K562 (cell line): ENCODE results near the gene CD300LD. TPM values are rescaled to one million over a fixed set of nuclear protein-coding genes. Genes with fewer than 3 reads are reported as not detected.

Experiments used
- ATAC-seq: fragments of 200-7000 bp; cut with Tn5 transposase; 3 replicates; pipeline ENCODE4 v1.9.1; 2020; ENCODE audit warnings: moderate library complexity
- BruUV-seq: library from RNA; stranded (reverse); fragments of 400-500 nt; replicated peaks from 2 replicates; lab custom pipeline; 2021; lab: Mats Ljungman, UMichigan
- CTCF ChIA-PET: fragments of 300-600 bp; formaldehyde crosslinking; extraction: SDS; loops from one replicate; lab custom pipeline; 2021; ENCODE audit warnings: low intra/inter-chr PET ratio; lab: Yijun Ruan, JAX
- POLR2A ChIA-PET: fragments of 300-600, 350-650 bp; sonication (Branson Sonifier 250); formaldehyde crosslinking; extraction: SDS; loops from one replicate; lab custom pipeline; 2021; ENCODE audit warnings: antibody characterized with exemption, inconsistent platforms; lab: Yijun Ruan, JAX
- DNase-seq, 4 experiments: peaks; one replicate each; pipeline versions ENCODE4 v3.0.0 to v3.0.0-alpha.2; 2011 to 2018; ENCODE audit warnings: low spot score in 3 of 4, mixed read lengths in 3 of 4; ENCODE audit errors: extremely low read depth in 1 of 4
- FAIRE-seq: peaks from 2 replicates; lab custom pipeline; 2011; peaks lifted over from hg19 to GRCh38; lab: Jason Lieb, UNC
- H2AFZ ChIP-seq: 2 replicates; pipeline ENCODE4 v1.6.0; 2011; ENCODE audit warnings: low read depth, low read length, control low read depth, inconsistent platforms
- H3K27ac ChIP-seq: fragments of 200-600 bp; 3 replicates; pipeline ENCODE4 v1.8.0; 2011; ENCODE audit warnings: low read depth, mild to moderate bottlenecking, control low read depth, inconsistent platforms, low read length, moderate library complexity, mixed read lengths; ENCODE audit errors: extremely low read depth
- H3K27me3 ChIP-seq, 2 experiments: fragments of 300-600 bp in 1 of 2; 2 replicates in 1 of 2; 3 replicates in 1 of 2; pipeline versions ENCODE4 v1.6.0 to v1.8.0; 2011; ENCODE audit warnings: inconsistent platforms in 2 of 2, low read length in 2 of 2, mild to moderate bottlenecking in 1 of 2, mixed read lengths in 1 of 2, moderate library complexity in 1 of 2; ENCODE audit not compliant: control insufficient read depth in 2 of 2, insufficient read depth in 2 of 2
- H3K36me3 ChIP-seq: fragments of 300-600 bp; 3 replicates; pipeline ENCODE4 v1.8.0; 2011; ENCODE audit warnings: mild to moderate bottlenecking, low read length, inconsistent platforms; ENCODE audit not compliant: control insufficient read depth, insufficient read depth
- H3K4me1 ChIP-seq, 2 experiments: fragments of 200-600 bp in 1 of 2; replicated peaks in 1 of 2; 2 replicates in 1 of 2; 3 replicates in 1 of 2; pipeline versions ENCODE4 v1.5.1 to v1.8.0; 2011; ENCODE audit warnings: inconsistent platforms in 2 of 2, low read length in 2 of 2, mild to moderate bottlenecking in 1 of 2, mixed read lengths in 1 of 2, moderate library complexity in 1 of 2; ENCODE audit not compliant: control insufficient read depth in 2 of 2, insufficient read depth in 2 of 2
- H3K4me2 ChIP-seq: 2 replicates; pipeline ENCODE4 v1.6.1; 2011; ENCODE audit warnings: low read length, control low read depth, inconsistent platforms, mixed read lengths; ENCODE audit not compliant: insufficient read depth
- H3K4me3 ChIP-seq: fragments of 200-600 bp; sonication (generic), shearing (Covaris generic); 2 replicates; pipeline ENCODE4 v1.5.1; 2016; ENCODE audit warnings: control low read depth, inconsistent platforms
- H3K79me2 ChIP-seq: fragments of 200-600 bp; 3 replicates; pipeline ENCODE4 v1.8.0; 2011; ENCODE audit warnings: low read length, inconsistent platforms; ENCODE audit not compliant: control insufficient read depth, insufficient read depth
- H3K9ac ChIP-seq, 2 experiments: 2 replicates each; pipeline versions ENCODE4 v1.6.0 to v1.6.1; 2011; ENCODE audit warnings: low read depth in 2 of 2, low read length in 2 of 2, control low read depth in 1 of 2, inconsistent platforms in 1 of 2, mild to moderate bottlenecking in 1 of 2, mixed read lengths in 1 of 2; ENCODE audit not compliant: insufficient read depth in 1 of 2
- H3K9me1 ChIP-seq: one replicate; pipeline ENCODE4 v1.6.0; 2011; ENCODE audit warnings: inconsistent platforms, mild to moderate bottlenecking, low read length, moderate library complexity; ENCODE audit not compliant: control insufficient read depth, insufficient read depth
- H3K9me3 ChIP-seq: replicated peaks from 2 replicates; pipeline ENCODE4 v1.5.1; 2011; ENCODE audit warnings: low read depth, low read length, inconsistent platforms; ENCODE audit not compliant: control insufficient read depth, insufficient read depth
- H4K20me1 ChIP-seq: replicated peaks from 2 replicates; pipeline ENCODE4 v1.6.1; 2011; ENCODE audit warnings: low read length, inconsistent platforms, mixed read lengths; ENCODE audit not compliant: control insufficient read depth, insufficient read depth
- DIDO1 ChIP-seq: fragments of 450-650 bp; IDR thresholded peaks from 2 replicates; pipeline ENCODE4 v1.6.1; 2016; ENCODE audit warnings: low read depth, missing biosample characterization, missing genetic modification characterization
- EGR1 ChIP-seq: fragments of 450-650 bp; conservative IDR thresholded peaks from 2 replicates; pipeline ENCODE4 v1.6.1; 2017; ENCODE audit warnings: mild to moderate bottlenecking
- ETV1 ChIP-seq: fragments of 450-650 bp; conservative IDR thresholded peaks from 2 replicates; pipeline ENCODE4 v1.6.1; 2016; ENCODE audit warnings: missing genetic modification characterization, control low read depth, low read depth, missing compliant biosample characterization
- LEF1 ChIP-seq: fragments of 450-650 bp; IDR thresholded peaks from 2 replicates; pipeline ENCODE4 v1.6.1; 2016; ENCODE audit warnings: mild to moderate bottlenecking
- MCM5 ChIP-seq: fragments of 450-650 bp; IDR thresholded peaks from 2 replicates; pipeline ENCODE4 v1.6.1; 2016; ENCODE audit warnings: low read depth
- RB1 ChIP-seq: fragments of 450-650 bp; IDR thresholded peaks from 2 replicates; pipeline ENCODE4 v1.6.1; 2017; ENCODE audit warnings: low read depth, mild to moderate bottlenecking
- RBM17 ChIP-seq: fragments of 200-400 bp; formaldehyde crosslinking; IDR thresholded peaks from 2 replicates; pipeline ENCODE4 v1.6.1; 2017; ENCODE audit warnings: low read depth, mild to moderate bottlenecking, low read length, borderline replicate concordance
- SMARCA4 ChIP-seq: fragments of 450-650 bp; IDR thresholded peaks from 2 replicates; pipeline ENCODE4 v1.6.1; 2016
- STAT5A ChIP-seq: IDR thresholded peaks from 2 replicates; pipeline ENCODE4 v1.6.1; 2012; ENCODE audit warnings: low read length, inconsistent platforms, borderline replicate concordance
- TAF15 ChIP-seq: fragments of 200-400 bp; formaldehyde crosslinking; IDR thresholded peaks from 2 replicates; pipeline ENCODE4 v1.6.1; 2017; ENCODE audit warnings: mild to moderate bottlenecking, low read depth, low read length, moderate library complexity
- ZNF354B ChIP-seq: fragments of 250-450 bp; sonication (Bioruptor Pico); IDR thresholded peaks from 2 replicates; pipeline ENCODE4 v1.4.0; 2020
- ZNF551 ChIP-seq: fragments of 250-450 bp; sonication (Bioruptor Pico); IDR thresholded peaks from 2 replicates; pipeline ENCODE4 v1.5.0; 2021; ENCODE audit warnings: mild to moderate bottlenecking, moderate library complexity
- WGBS: fragments of 100-300 bp; shearing (Covaris generic); methylation state at CpG from one replicate; pipeline ENCODE4 v1.1.6; 2016; ENCODE audit warnings: low coverage, mixed read lengths; ENCODE audit not compliant: insufficient coverage; ENCODE audit errors: missing lambda C conversion rate; 5-methylcytosine and 5-hydroxymethylcytosine counted together
- in situ Hi-C: fragments of 300-500 bp; cut with MboI; formaldehyde crosslinking; loops from 4 replicates; pipeline ENCODE4 v1.15.0; 2018; ENCODE audit warnings: inconsistent platforms, mixed read lengths
- intact Hi-C: fragments of 100-400 bp; cut with micrococcal nuclease; formaldehyde crosslinking; loops from 2 replicates; pipeline ENCODE4 v1.14.2; 2022
- polyA plus RNA-seq, 8 experiments: library from polyadenylated mRNA; depleted of rRNA in 4 of 8; stranded (reverse) in 5 of 8; unstranded in 3 of 8; fragments of >200 nt; fragmentation: Nextera tagmentation in 2 of 8; fragmentation: Illumina TruSeq in 1 of 8; extraction: Ambion mirVana in 2 of 8; extraction: Trizol in 1 of 8; gene quantifications; 2 replicates each; pipeline versions ENCODE4 v1.2.1 to v1.2.3, GENCODE V29; 2011 to 2014; ENCODE audit warnings: inconsistent platforms in 1 of 8, missing spikeins in 1 of 8
- total RNA-seq, 7 experiments: library from RNA; depleted of rRNA in 6 of 7; stranded (reverse); fragments of >200 nt in 6 of 7; fragmentation: Illumina TruSeq in 2 of 7; extraction: Trizol in 2 of 7; gene quantifications; 2 replicates each; pipeline versions ENCODE4 v1.2.1 to v1.2.3, GENCODE V29; 2011 to 2021; ENCODE audit warnings: low replicate concordance in 1 of 7
- TF ChIP-seq, protein P1 (sequence below): fragments of 250-450 bp; sonication (Bioruptor Pico); IDR thresholded peaks from 2 replicates; pipeline ENCODE4 v1.8.0; 2021; ENCODE audit warnings: mild to moderate bottlenecking, moderate library complexity
- TF ChIP-seq, protein P2 (sequence below): sonication (generic); formaldehyde crosslinking; IDR thresholded peaks from 2 replicates; pipeline ENCODE4 v1.8.0; 2022; ENCODE audit warnings: mild to moderate bottlenecking, missing genetic modification reagents
- TF ChIP-seq, protein P3 (sequence below): IDR thresholded peaks from 2 replicates; pipeline ENCODE4 v1.6.1; 2012; ENCODE audit warnings: low read depth, low read length, improper control_type of control experiment, borderline replicate concordance
- TF ChIP-seq, protein P4 (sequence below), 2 experiments: fragments of 450-650 bp in 1 of 2; sonication (generic) in 1 of 2; formaldehyde crosslinking in 1 of 2; IDR thresholded peaks in 1 of 2; conservative IDR thresholded peaks in 1 of 2; 2 replicates each; pipeline versions ENCODE4 v1.6.1 to v1.8.1; 2016 to 2023; ENCODE audit warnings: mild to moderate bottlenecking in 2 of 2, moderate library complexity in 2 of 2, inconsistent platforms in 1 of 2, missing genetic modification reagents in 1 of 2

The CD300LD gene
- total and polyA plus RNA-seq, 9 of the 15 experiments (the other 6 are each of a cell fraction or from before 2014, with no cell fraction given), result not detected

DNA sequence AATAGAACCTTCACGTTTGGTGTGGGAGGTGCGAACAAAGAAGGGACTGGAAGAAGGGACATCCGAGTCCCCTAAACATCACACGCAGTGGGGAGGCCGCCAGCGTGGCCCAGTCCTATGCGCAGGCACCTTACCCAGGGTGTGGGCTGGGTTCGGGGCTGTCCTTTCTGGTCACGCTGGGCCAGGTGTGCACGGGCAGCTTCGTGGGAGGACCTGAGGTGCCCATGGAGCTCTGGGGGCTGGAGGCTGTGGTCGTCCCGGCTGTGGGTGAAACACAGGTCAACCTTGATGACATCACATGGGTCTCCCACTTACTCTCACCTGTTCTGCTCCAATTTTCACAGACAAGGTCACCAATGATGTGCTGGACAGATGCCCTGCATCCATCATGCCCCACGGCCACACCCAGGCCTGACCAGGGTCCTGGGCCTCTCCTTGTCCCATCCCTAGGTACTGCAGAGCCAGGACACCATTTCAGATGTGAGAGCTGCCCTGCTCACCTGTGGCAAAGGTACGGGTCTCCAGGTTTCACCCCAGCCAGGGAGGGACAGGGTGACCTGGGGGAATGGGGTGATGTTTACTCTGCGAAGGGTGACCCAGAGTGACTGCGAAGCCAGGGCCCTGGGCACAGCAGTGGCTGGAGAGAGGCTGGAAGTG, 49.2 kb downstream of the CD300LD start (continued):
- TF ChIP-seq RB1, result no peak
- no peak for TF ChIP-seq STAT5A
- TF ChIP-seq SMARCA4, result no peak
- TF ChIP-seq ETV1, result no peak
- TF ChIP-seq LEF1, result no peak

DNA sequence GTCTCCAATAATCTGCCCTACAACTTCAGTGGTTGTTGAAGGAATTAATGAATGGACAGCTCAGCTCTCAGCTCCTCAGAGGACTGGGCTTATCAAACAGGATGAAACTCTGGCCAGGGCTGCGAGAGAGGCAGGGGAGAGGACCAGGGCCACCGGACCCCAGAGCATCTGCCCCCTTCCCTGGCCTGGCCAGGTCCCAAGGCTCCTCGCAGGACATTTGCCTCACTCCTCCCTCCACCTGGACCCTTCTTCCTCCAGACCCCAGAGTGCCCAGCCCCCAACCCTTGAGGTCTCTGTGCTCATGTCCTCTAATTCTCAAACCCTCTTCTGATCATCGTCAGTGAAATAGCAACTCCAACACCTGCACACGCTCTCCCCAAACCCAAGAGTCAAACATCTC, 49.9 kb downstream of the CD300LD start:
- Histone ChIP-seq H4K20me1 (no peaks in the 10 kb centered on the region; the same call in 1 of the 2 replicates), H2AFZ (no peak overlapping the region), H3K36me3 (no peaks in the 10 kb centered on the region), H3K9me3 (no peaks in the 10 kb centered on the region), H3K79me2 (no peaks in the 10 kb centered on the region), H3K4me3 (no peak overlapping the region), H3K27ac (no peak overlapping the region), H3K4me1 (no peaks in the 10 kb centered on the region; a peak in 1 of 5 replicates), H3K9ac (no peak overlapping the region), H3K9me1 (no peaks in the 10 kb centered on the region), H3K27me3 (peaks cover 0 to 83% of the 10 kb centered on the region in 2 experiments; a peak in 3 of 5 replicates), H3K4me2 (no peak overlapping the region)
- WGBS, result 5% methylated on average over 5 of the region's 5 CpGs
- BruUV-seq, result no TSS peak
- ATAC-seq, result no peak
- in situ Hi-C loops (no loop called here), intact Hi-C loops (no loop called here)
- no peak for FAIRE-seq
- CTCF ChIA-PET, result no interaction called here
- POLR2A ChIA-PET, result no interaction called here
- DNase-seq, result no peak
- TF ChIP-seq TAF15 (no peak), ZNF354B (CRISPR knock-in tag) (no peak), RBM17 (no peak), MCM5 (no peak), DIDO1 (tag) (no peak), EGR1 (no peak), ZNF551 (CRISPR knock-in tag) (no peak)
- TF ChIP-seq, protein P1, sequence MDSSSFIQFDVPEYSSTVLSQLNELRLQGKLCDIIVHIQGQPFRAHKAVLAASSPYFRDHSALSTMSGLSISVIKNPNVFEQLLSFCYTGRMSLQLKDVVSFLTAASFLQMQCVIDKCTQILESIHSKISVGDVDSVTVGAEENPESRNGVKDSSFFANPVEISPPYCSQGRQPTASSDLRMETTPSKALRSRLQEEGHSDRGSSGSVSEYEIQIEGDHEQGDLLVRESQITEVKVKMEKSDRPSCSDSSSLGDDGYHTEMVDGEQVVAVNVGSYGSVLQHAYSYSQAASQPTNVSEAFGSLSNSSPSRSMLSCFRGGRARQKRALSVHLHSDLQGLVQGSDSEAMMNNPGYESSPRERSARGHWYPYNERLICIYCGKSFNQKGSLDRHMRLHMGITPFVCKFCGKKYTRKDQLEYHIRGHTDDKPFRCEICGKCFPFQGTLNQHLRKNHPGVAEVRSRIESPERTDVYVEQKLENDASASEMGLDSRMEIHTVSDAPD (CRISPR knock-in tag), result no peak
- TF ChIP-seq, protein P2, sequence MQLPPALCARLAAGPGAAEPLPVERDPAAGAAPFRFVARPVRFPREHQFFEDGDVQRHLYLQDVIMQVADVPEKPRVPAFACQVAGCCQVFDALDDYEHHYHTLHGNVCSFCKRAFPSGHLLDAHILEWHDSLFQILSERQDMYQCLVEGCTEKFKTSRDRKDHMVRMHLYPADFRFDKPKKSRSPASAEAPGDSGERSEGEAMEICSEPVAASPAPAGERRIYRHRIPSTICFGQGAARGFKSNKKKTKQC (CRISPR knock-in tag), result no peak
- TF ChIP-seq, protein P3, sequence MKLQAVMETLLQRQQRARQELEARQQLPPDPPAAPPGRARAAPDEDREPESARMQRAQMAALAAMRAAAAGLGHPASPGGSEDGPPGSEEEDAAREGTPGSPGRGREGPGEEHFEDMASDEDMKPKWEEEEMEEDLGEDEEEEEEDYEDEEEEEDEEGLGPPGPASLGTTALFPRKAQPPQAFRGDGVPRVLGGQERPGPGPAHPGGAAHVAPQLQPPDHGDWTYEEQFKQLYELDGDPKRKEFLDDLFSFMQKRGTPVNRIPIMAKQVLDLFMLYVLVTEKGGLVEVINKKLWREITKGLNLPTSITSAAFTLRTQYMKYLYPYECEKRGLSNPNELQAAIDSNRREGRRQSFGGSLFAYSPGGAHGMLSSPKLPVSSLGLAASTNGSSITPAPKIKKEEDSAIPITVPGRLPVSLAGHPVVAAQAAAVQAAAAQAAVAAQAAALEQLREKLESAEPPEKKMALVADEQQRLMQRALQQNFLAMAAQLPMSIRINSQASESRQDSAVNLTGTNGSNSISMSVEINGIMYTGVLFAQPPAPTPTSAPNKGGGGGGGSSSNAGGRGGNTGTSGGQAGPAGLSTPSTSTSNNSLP, result no peak
- TF ChIP-seq, protein P4, sequence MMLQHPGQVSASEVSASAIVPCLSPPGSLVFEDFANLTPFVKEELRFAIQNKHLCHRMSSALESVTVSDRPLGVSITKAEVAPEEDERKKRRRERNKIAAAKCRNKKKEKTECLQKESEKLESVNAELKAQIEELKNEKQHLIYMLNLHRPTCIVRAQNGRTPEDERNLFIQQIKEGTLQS (IDR thresholded peaks at IDR 0.05), result no peak
- TF ChIP-seq, protein P4 (CRISPR knock-in tag; conservative IDR thresholded peaks at IDR 0.05), result no peak
